ENCODE results near the gene RERE. TPM values are rescaled to one million over a fixed set of nuclear protein-coding genes. Genes with fewer than 3 reads are reported as not detected.
"Not testable (repeated sequence)": the region's sequence is repeated elsewhere in the genome, so short reads cannot be mapped to it uniquely, and the experiment has no call there.

Gene RERE
- total RNA-seq, 1 donor from 2014 or later = 1,626 TPM

GRCh38 chr1:8845104-8846097 lies 28.0 kb upstream of the RERE start:
- FAIRE-seq (no peak), DNase-seq (ENCODE audit: low spot score in 2 of 2) (no peak)

GRCh38 chr1:8844501-8845006 lies 27.1 kb upstream of the RERE start:
- FAIRE-seq = no peak
- no peak for DNase-seq (ENCODE audit: low spot score in 2 of 2)

GRCh38 chr1:8841395-8841794 lies 24.0 kb upstream of the RERE start:
- DNase-seq (ENCODE audit: low spot score in 2 of 2) (no peak), FAIRE-seq (no peak)

- no peak for FAIRE-seq
- DNase-seq (ENCODE audit: low spot score in 2 of 2) = no peak
Measured at GRCh38 chr1:8839990-8840389, 22.6 kb upstream of the RERE start.

GRCh38 chr1:8835941-8836643 lies 18.7 kb upstream of the RERE start:
- no peak for DNase-seq (ENCODE audit: low spot score in 2 of 2)

GRCh38 chr1:8831340-8831739 lies 13.9 kb upstream of the RERE start:
- FAIRE-seq = no peak
- DNase-seq (ENCODE audit: low spot score in 2 of 2) = no peak

More at GRCh38 chr1:8835941-8836643, 18.7 kb upstream of the RERE start:
- FAIRE-seq = no peak

GRCh38 chr1:8830732-8831131 lies 13.3 kb upstream of the RERE start:
- DNase-seq (ENCODE audit: low spot score in 2 of 2); FAIRE-seq: not testable (repeated sequence)

GRCh38 chr1:8825985-8826481 lies 8.6 kb upstream of the RERE start:
- FAIRE-seq (no peak), DNase-seq (ENCODE audit: low spot score in 2 of 2) (no peak)

GRCh38 chr1:8823295-8823664 lies 5.8 kb upstream of the RERE start:
- DNase-seq (ENCODE audit: low spot score in 2 of 2) (no peak), FAIRE-seq (no peak)

GRCh38 chr1:8822373-8823294 lies 5.2 kb upstream of the RERE start:
- FAIRE-seq = no peak
- no peak for DNase-seq (ENCODE audit: low spot score in 2 of 2)

GRCh38 chr1:8821084-8821483 lies 3.6 kb upstream of the RERE start:
- DNase-seq (ENCODE audit: low spot score in 2 of 2) (no peak), FAIRE-seq (no peak)

GRCh38 chr1:8818789-8819188 lies 1.3 kb upstream of the RERE start:
- not testable (repeated sequence) for DNase-seq (ENCODE audit: low spot score in 2 of 2); FAIRE-seq

- FAIRE-seq = no peak
- peak in 1 of 2 donors; percentile 44 for DNase-seq (ENCODE audit: low spot score in 2 of 2)
Measured at GRCh38 chr1:8818325-8818775, 910 bp upstream of the RERE start.

- DNase-seq (ENCODE audit: low spot score in 2 of 2) (peak in 1 of 2 donors; percentile 32), FAIRE-seq (no peak)
Measured at GRCh38 chr1:8816831-8817411, 519 bp downstream of the RERE start.

GRCh38 chr1:8816264-8816663 lies 1.2 kb downstream of the RERE start:
- DNase-seq (ENCODE audit: low spot score in 2 of 2) (peak in 1 of 2 donors; percentile 40), FAIRE-seq (no peak)

- FAIRE-seq = no peak
Measured at GRCh38 chr1:8815582-8816151, 1.8 kb downstream of the RERE start.

GRCh38 chr1:8814865-8815264 lies 2.6 kb downstream of the RERE start:
- no peak for DNase-seq (ENCODE audit: low spot score in 2 of 2)
- no peak for FAIRE-seq

More at GRCh38 chr1:8815582-8816151, 1.8 kb downstream of the RERE start:
- DNase-seq (ENCODE audit: low spot score in 2 of 2) = peak in 1 of 2 donors; percentile 45

- DNase-seq (ENCODE audit: low spot score in 2 of 2) (no peak), FAIRE-seq (no peak)
Measured at GRCh38 chr1:8813991-8814390, 3.4 kb downstream of the RERE start.
